HT-29 (cell line): Measurements from ENCODE around the gene CDH5. TPM values are rescaled to one million over a fixed set of nuclear protein-coding genes. Genes with fewer than 3 reads are reported as not detected.
A peak's percentile ranks its signal among the peaks of the same experiment; 100 is the strongest.
"Not testable (repeated sequence)": the region's sequence is repeated elsewhere in the genome, so short reads cannot be mapped to it uniquely, and the experiment has no call there.

Experiments used
- DNase-seq: peaks from one replicate; pipeline ENCODE4 v3.0.0-alpha.2; 2015; ENCODE audit warnings: low spot score
- total RNA-seq: library from RNA; depleted of rRNA; stranded (reverse); fragments of >200 nt; shearing (Covaris generic); gene quantifications from 2 replicates; pipeline ENCODE4 v1.2.3, GENCODE V29; 2014; rRNA removed

Gene CDH5
- total RNA-seq, 1 experiment from 2014 or later = not detected

GRCh38 chr16:66434619-66435430 is 68.3 kb downstream of the CDH5 start:
- DNase-seq = no peak

- DNase-seq = no peak
These were observed 69.4 kb downstream of the CDH5 start for GRCh38 chr16:66435896-66436295.

GRCh38 chr16:66437391-66437945 is 71.0 kb downstream of the CDH5 start:
- DNase-seq = no peak

GRCh38 chr16:66438536-66438935 is 72.0 kb downstream of the CDH5 start:
- no peak for DNase-seq

GRCh38 chr16:66439051-66439730 is 72.7 kb downstream of the CDH5 start:
- DNase-seq = no peak

GRCh38 chr16:66440271-66440802 is 73.8 kb downstream of the CDH5 start:
- DNase-seq = no peak

GRCh38 chr16:66440970-66441369 is 74.5 kb downstream of the CDH5 start:
- no peak for DNase-seq

GRCh38 chr16:66441586-66442375 is 75.3 kb downstream of the CDH5 start:
- DNase-seq = no peak

GRCh38 chr16:66442502-66443268 is 76.2 kb downstream of the CDH5 start:
- no peak for DNase-seq

GRCh38 chr16:66443269-66443652 is 76.8 kb downstream of the CDH5 start:
- no peak for DNase-seq

GRCh38 chr16:66444049-66444481 is 77.6 kb downstream of the CDH5 start:
- DNase-seq = peak; percentile 43

- no peak for DNase-seq
These were observed 80.2 kb downstream of the CDH5 start for GRCh38 chr16:66446737-66447136.

GRCh38 chr16:66447491-66447890 is 81.0 kb downstream of the CDH5 start:
- DNase-seq = no peak

- no peak for DNase-seq
These were observed 85.1 kb downstream of the CDH5 start for GRCh38 chr16:66451548-66451947.

GRCh38 chr16:66453230-66453629 is 86.7 kb downstream of the CDH5 start:
- DNase-seq = not testable (repeated sequence)

Other genes with a start within 250 kb of the CDH5 start
- gene BEAN1, start 60.6 kb downstream of the CDH5 start, total RNA-seq = 0.26 TPM in 1 of 2 replicates, not detected in the other
- gene TK2, start 183.4 kb downstream of the CDH5 start, total RNA-seq = 7.7 and 8.9 TPM in 2 replicates
- 97.0 and 120 TPM in 2 replicates for gene CKLF, start 185.9 kb downstream of the CDH5 start, total RNA-seq
- 5.8 and 13.9 TPM in 2 replicates for gene CMTM1, start 199.7 kb downstream of the CDH5 start, total RNA-seq
- not detected in 2 replicates for gene CMTM2, start 212.8 kb downstream of the CDH5 start, total RNA-seq
- 2.5 and 4.1 TPM in 2 replicates for gene CMTM3, start 238.0 kb downstream of the CDH5 start, total RNA-seq